Keratinocyte (primary cell): Measurements from ENCODE around the gene TRMT61A. TPM values are rescaled to one million over a fixed set of nuclear protein-coding genes. Genes with fewer than 3 reads are reported as not detected.

Experiments used
- DNase-seq: peaks from one replicate; pipeline ENCODE4 v3.0.0-alpha.2; 2011; ENCODE audit warnings: low read depth, missing footprints, low spot score
- FAIRE-seq: peaks from 2 replicates; lab custom pipeline; 2011; peaks lifted over from hg19 to GRCh38; lab: Jason Lieb, UNC
- H2AFZ ChIP-seq: 2 replicates; pipeline ENCODE4 v1.6.0; 2012; ENCODE audit warnings: low read length, control low read depth, inconsistent platforms; ENCODE audit not compliant: control insufficient read depth
- H3K27ac ChIP-seq: 2 replicates; pipeline ENCODE4 v1.5.1; 2011; ENCODE audit warnings: low read length; ENCODE audit not compliant: control insufficient read depth, insufficient read depth
- H3K27me3 ChIP-seq: 3 replicates; pipeline ENCODE4 v1.6.0; 2011; ENCODE audit warnings: low read length; ENCODE audit not compliant: control insufficient read depth, insufficient read depth; ENCODE audit errors: extremely low read depth
- H3K36me3 ChIP-seq, 2 experiments: 2 replicates in 1 of 2; 3 replicates in 1 of 2; pipeline ENCODE4 v1.5.1; 2011; ENCODE audit warnings: low read length in 2 of 2, mild to moderate bottlenecking in 1 of 2; ENCODE audit not compliant: control insufficient read depth in 2 of 2, insufficient read depth in 2 of 2; ENCODE audit errors: extremely low read depth in 1 of 2
- H3K4me1 ChIP-seq: 3 replicates; pipeline ENCODE4 v1.5.1; 2011; ENCODE audit warnings: low read length; ENCODE audit not compliant: control insufficient read depth, insufficient read depth; ENCODE audit errors: extremely low read depth
- H3K4me2 ChIP-seq: 3 replicates; pipeline ENCODE4 v1.6.0; 2011; ENCODE audit warnings: low read depth, low read length; ENCODE audit not compliant: control insufficient read depth, insufficient read depth; ENCODE audit errors: extremely low read depth
- H3K4me3 ChIP-seq, 3 experiments: fragments of 200-600 bp in 1 of 3; sonication (generic) in 1 of 3; 2 replicates in 2 of 3; 3 replicates in 1 of 3; pipeline ENCODE4 v1.5.1; 2011 to 2016; ENCODE audit warnings: low read length in 3 of 3, mild to moderate bottlenecking in 3 of 3, control low read depth in 2 of 3, inconsistent platforms in 1 of 3, low read depth in 1 of 3, mixed read lengths in 1 of 3, mixed run types in 1 of 3, moderate library complexity in 1 of 3; ENCODE audit not compliant: control insufficient read depth in 2 of 3, insufficient read depth in 2 of 3; ENCODE audit errors: extremely low read depth in 1 of 3
- H3K79me2 ChIP-seq: 2 replicates; pipeline ENCODE4 v1.6.0; 2012; ENCODE audit warnings: low read length; ENCODE audit not compliant: control insufficient read depth, insufficient read depth
- H3K9ac ChIP-seq: 3 replicates; pipeline ENCODE4 v1.6.0; 2011; ENCODE audit warnings: low read length; ENCODE audit not compliant: control insufficient read depth, insufficient read depth; ENCODE audit errors: extremely low read depth
- H3K9me1 ChIP-seq: 3 replicates; pipeline ENCODE4 v1.6.0; 2011; ENCODE audit warnings: low read length; ENCODE audit not compliant: control insufficient read depth, insufficient read depth; ENCODE audit errors: extremely low read depth
- H3K9me3 ChIP-seq: 2 replicates; pipeline ENCODE4 v1.5.1; 2012; ENCODE audit warnings: low read depth, low read length; ENCODE audit not compliant: control insufficient read depth
- H4K20me1 ChIP-seq: 3 replicates; pipeline ENCODE4 v1.6.0; 2011; ENCODE audit warnings: low read length; ENCODE audit not compliant: control insufficient read depth, insufficient read depth; ENCODE audit errors: extremely low read depth
- EZH2 ChIP-seq: IDR thresholded peaks from one replicate; pipeline ENCODE4 v1.6.1; 2012; ENCODE audit warnings: inconsistent platforms, mild to moderate bottlenecking, low read length, moderate library complexity
- dilution Hi-C: fragments of 300-500 bp; cut with MboI; formaldehyde crosslinking; loops from one replicate; pipeline ENCODE4 v1.7.0; 2020; ENCODE audit warnings: low sequenced_read_pairs; ENCODE audit not compliant: extremely low pct_ligation_motif_present
- polyA plus RNA-seq, 5 experiments: library from polyadenylated mRNA; depleted of rRNA in 3 of 5; stranded (reverse) in 3 of 5; stranded (forward) in 1 of 5; unstranded in 1 of 5; fragments of >200 nt; gene quantifications; 1 replicate in 1 of 5; 2 replicates in 3 of 5; 3 replicates in 1 of 5; pipeline versions ENCODE4 v1.2.1 to v1.2.3, GENCODE V29; 2011 to 2012; ENCODE audit warnings: missing spikeins in 2 of 5, low read depth in 1 of 5, low replicate concordance in 1 of 5
- TF ChIP-seq, protein P1 (sequence below), 3 experiments: IDR thresholded peaks in 1 of 3; conservative IDR thresholded peaks in 1 of 3; optimal IDR thresholded peaks in 1 of 3; 2 replicates in 2 of 3; 3 replicates in 1 of 3; pipeline versions ENCODE3 to v1.5.1; 2011; ENCODE audit warnings: low read length in 3 of 3, mild to moderate bottlenecking in 3 of 3, moderate library complexity in 2 of 3, control low read depth in 1 of 3, inconsistent platforms in 1 of 3; ENCODE audit not compliant: insufficient read depth in 2 of 3; ENCODE audit errors: extremely low read depth in 1 of 3

TRMT61A gene
- polyA plus RNA-seq, 1 donor (not counting 4 experiments of a cell fraction or from before 2014, with no cell fraction given) = 4.4 TPM

DNA sequence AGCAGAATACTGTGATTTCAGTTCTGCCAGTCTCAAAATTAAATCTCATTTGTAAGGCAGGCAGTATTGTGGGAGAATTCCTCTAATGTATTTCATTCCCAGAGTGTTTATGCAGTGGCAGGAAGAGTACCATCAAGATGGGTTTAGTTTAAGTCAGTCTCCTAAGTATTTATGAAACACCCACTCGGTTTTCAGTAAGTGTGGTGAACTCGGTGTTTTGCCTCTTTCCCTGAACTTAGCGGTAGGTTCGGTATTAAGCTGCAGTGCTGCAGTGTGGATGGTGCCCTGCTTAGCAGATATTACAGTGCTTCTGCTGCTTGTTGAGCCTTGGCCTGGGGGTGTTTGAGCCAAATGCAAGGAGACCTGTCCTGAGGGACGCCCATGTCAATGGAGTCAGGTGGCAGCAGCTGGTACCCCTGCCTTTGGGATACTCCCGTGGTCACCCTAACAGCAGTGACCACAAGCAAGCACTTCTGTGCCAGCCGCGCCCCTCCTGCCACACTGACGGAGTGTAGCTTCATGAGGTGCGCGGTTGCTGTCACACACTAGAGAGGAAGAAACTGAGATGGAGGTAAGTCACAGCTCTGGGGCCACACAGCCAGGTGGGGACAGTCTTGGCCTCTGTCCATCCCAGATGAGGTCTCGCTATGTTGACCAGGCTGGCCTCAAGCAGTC, 49.5 kb downstream of the TRMT61A start:
- peaks cover 19% of the 10 kb centered on the region in 2 experiments for H3K36me3 ChIP-seq
- H3K9ac ChIP-seq = no peak overlapping the region
- FAIRE-seq (no peak), DNase-seq (no peak)
- peaks cover 25% of the 10 kb centered on the region for H3K4me1 ChIP-seq
- H3K27ac ChIP-seq = no peak overlapping the region
- H2AFZ ChIP-seq = no peak overlapping the region
- peaks cover 17% of the 10 kb centered on the region for H3K79me2 ChIP-seq
- no peak overlapping the region for H3K4me2 ChIP-seq
- H3K9me3 ChIP-seq = no peaks in the 10 kb centered on the region
- no peaks in the 10 kb centered on the region for H3K9me1 ChIP-seq
- dilution Hi-C loops = no loop called here
- H3K4me3 ChIP-seq = no peak overlapping the region
- no peaks in the 10 kb centered on the region for H3K27me3 ChIP-seq
- peaks cover 5% of the 10 kb centered on the region for H4K20me1 ChIP-seq
- TF ChIP-seq EZH2 = no peak
- TF ChIP-seq, protein P1, sequence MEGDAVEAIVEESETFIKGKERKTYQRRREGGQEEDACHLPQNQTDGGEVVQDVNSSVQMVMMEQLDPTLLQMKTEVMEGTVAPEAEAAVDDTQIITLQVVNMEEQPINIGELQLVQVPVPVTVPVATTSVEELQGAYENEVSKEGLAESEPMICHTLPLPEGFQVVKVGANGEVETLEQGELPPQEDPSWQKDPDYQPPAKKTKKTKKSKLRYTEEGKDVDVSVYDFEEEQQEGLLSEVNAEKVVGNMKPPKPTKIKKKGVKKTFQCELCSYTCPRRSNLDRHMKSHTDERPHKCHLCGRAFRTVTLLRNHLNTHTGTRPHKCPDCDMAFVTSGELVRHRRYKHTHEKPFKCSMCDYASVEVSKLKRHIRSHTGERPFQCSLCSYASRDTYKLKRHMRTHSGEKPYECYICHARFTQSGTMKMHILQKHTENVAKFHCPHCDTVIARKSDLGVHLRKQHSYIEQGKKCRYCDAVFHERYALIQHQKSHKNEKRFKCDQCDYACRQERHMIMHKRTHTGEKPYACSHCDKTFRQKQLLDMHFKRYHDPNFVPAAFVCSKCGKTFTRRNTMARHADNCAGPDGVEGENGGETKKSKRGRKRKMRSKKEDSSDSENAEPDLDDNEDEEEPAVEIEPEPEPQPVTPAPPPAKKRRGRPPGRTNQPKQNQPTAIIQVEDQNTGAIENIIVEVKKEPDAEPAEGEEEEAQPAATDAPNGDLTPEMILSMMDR (optimal IDR thresholded peaks at IDR 0.05 in 1 of 3, IDR thresholded peaks at IDR 0.05 in 1 of 3, conservative IDR thresholded peaks at IDR 0.05 in 1 of 3; ENCODE audit: extremely low read depth in 1 of 3, insufficient read depth in 2 of 3, low read length in 3 of 3) = no peak

DNA sequence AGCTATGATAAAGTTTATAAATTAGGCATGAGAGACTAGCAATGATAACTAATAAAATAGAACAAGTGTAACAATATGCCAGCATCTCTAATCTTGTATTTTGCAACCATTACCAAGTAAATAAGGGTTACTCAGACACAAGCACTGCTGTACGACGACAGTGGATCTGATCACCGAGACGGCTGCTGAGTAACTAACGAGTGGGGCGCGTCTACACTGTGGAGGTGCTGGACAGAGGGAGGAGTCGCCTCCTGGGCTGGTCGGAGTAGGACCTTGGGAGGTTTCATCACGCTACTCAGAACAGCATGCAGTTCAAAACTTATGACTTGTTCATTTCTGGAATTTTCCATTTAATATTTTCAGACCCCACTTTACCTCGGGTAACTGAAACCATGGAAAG, 52.2 kb downstream of the TRMT61A start:
- Histone ChIP-seq H3K9me1 (no peaks in the 10 kb centered on the region), H3K27ac (no peak overlapping the region), H3K4me3 (no peak overlapping the region), H3K9ac (no peak overlapping the region), H4K20me1 (no peaks in the 10 kb centered on the region), H3K79me2 (peaks cover 5% of the 10 kb centered on the region), H3K36me3 (peaks cover 4 to 9% of the 10 kb centered on the region in 2 experiments), H3K4me1 (peaks cover 24% of the 10 kb centered on the region), H3K9me3 (no peaks in the 10 kb centered on the region), H3K27me3 (no peaks in the 10 kb centered on the region), H3K4me2 (no peak overlapping the region), H2AFZ (no peak overlapping the region)
- dilution Hi-C loops = no loop called here
- TF ChIP-seq, protein P1 (optimal IDR thresholded peaks at IDR 0.05 in 1 of 3, IDR thresholded peaks at IDR 0.05 in 1 of 3, conservative IDR thresholded peaks at IDR 0.05 in 1 of 3; ENCODE audit: extremely low read depth in 1 of 3, insufficient read depth in 2 of 3, low read length in 3 of 3) = no peak
- TF ChIP-seq EZH2 = no peak
- FAIRE-seq (no peak), DNase-seq (no peak)
